IPS-18c (cell line): ENCODE measurements around the gene CCDC188.

Experiments
- H3K4me3 ChIP-seq: 2 replicates; pipeline ENCODE4 v1.7.0; 2013; ENCODE audit warnings: low read depth, mild to moderate bottlenecking, low read length, moderate library complexity; ENCODE audit not compliant: insufficient read depth
- H3K9me3 ChIP-seq: one replicate; pipeline ENCODE4 v1.6.1; 2013; ENCODE audit warnings: mild to moderate bottlenecking, low read length, moderate library complexity; ENCODE audit not compliant: control insufficient read depth, insufficient read depth

CCDC188 gene

DNA sequence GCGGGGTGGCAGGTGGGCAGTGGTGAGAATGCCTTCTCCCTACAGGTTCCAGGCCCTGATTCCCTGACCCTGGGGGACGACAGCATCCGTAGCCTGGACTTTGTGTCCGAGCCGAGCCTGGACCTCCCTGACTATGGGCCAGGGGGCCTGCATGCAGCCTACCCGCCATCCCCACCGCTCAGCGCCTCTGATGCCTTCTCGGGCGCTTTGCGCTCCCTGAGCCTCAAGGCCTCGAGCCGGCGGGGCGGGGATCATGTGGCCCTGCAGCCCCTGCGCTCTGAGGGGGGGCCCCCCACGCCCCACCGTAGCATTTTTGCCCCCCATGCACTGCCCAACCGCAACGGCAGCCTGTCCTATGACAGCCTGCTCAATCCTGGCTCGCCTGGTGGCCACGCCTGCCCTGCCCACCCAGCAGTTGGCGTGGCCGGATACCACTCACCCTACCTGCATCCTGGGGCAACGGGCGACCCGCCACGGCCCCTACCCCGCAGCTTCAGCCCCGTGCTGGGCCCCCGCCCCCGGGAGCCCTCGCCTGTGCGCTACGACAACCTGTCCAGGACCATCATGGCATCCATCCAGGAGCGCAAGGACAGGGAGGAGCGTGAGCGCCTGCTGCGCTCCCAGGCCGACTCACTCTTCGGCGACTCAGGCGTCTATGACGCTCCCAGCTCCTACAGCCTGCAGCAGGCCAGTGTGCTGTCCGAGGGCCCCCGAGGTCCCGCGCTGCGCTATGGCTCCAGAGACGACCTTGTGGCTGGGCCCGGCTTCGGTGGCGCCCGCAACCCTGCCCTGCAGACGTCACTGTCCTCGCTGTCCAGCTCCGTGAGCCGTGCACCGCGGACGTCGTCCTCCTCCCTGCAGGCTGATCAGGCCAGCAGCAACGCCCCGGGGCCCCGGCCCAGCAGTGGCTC, 7.9 kb downstream of the CCDC188 start:
- no peak overlapping the region for H3K4me3 ChIP-seq

GRCh38 chr22:20141186-20142077, 9.4 kb downstream of the CCDC188 start:
- Histone ChIP-seq H3K4me3 (no peak overlapping the region), H3K9me3 (no peaks in the 10 kb centered on the region)

More for the DNA sequence above, 7.9 kb downstream of the CCDC188 start:
- H3K9me3 ChIP-seq = no peaks in the 10 kb centered on the region

DNA sequence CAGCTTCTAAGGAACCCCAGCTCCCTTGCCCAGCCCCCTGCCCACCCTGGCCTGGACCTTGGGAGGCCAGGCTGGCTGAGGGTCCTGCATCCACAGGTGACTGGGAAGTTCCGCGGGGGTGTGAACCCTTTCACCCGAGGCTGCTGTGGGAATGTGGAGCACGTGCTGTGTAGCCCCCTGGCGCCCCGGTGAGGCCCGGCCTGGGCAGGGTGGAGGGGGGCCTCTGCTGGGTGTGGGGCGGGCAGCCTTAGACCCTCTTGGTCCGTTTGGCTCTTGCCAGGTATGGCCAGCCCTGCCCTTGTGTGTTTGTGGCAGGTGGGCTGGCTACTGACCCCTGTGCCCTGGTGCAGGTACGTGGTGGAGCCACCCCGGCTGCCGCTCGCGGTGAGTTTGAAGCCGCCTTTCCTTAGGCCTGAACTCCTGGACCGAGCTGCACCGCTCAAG, 10.3 kb downstream of the CCDC188 start:
- no peaks in the 10 kb centered on the region for H3K9me3 ChIP-seq
- H3K4me3 ChIP-seq = no peak overlapping the region

GRCh38 chr22:20140107-20140445, 10.8 kb downstream of the CCDC188 start:
- Histone ChIP-seq H3K4me3 (no peak overlapping the region), H3K9me3 (no peaks in the 10 kb centered on the region)

DNA sequence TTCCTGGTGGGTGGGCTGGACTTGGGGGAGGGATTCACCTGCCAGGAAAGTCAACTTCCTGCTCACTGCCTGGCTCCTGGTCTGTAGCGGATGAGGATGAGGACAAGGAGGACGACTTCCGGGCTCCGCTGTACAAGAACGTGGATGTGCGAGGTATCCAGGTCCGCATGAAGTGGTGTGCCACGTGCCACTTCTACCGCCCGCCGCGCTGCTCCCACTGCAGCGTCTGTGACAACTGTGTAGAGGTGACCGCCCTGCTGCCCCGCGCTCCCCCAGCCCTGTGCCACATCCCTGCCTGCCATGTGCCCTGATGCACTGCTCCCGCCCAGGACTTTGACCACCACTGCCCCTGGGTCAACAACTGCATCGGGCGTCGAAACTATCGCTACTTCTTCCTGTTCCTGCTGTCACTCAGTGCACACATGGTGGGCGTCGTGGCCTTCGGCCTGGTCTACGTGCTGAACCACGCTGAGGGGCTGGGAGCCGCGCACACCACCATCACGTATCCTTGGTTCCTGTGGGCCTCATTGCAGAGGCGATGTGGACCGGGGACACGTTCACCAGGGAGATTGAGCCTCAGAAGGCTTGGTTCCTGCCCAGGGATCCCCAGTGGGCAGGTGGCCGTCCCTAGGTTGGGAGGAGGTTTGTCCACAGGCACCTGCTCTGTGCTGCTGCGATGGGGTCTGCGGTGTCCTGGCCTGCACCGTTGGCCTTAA, 11.3 kb downstream of the CCDC188 start:
- Histone ChIP-seq H3K9me3 (no peaks in the 10 kb centered on the region), H3K4me3 (no peak overlapping the region)

- Histone ChIP-seq H3K9me3 (no peaks in the 10 kb centered on the region), H3K4me3 (no peak overlapping the region)
Measured at GRCh38 chr22:20138868-20139267, 12.0 kb downstream of the CCDC188 start.

DNA sequence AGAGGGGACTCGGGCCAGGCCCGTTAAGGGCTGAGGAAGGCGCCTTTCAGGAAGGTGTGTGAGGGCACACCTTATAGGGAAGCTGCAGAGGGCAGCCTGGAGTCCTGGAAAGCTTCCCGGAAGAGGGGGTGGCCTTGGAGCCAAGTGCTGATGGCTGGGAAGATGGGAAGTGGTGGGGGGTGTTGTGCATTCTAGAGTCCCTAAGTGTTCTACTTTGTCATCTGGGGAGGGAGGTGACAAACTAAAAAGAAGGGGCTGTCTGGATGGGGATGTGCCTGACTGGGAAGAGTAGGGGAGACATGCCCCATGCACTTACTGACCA, 12.5 kb downstream of the CCDC188 start:
- Histone ChIP-seq H3K4me3 (no peak overlapping the region), H3K9me3 (no peaks in the 10 kb centered on the region)

- H3K9me3 ChIP-seq = no peaks in the 10 kb centered on the region
Measured at GRCh38 chr22:20137671-20138416, 13.0 kb downstream of the CCDC188 start.

DNA sequence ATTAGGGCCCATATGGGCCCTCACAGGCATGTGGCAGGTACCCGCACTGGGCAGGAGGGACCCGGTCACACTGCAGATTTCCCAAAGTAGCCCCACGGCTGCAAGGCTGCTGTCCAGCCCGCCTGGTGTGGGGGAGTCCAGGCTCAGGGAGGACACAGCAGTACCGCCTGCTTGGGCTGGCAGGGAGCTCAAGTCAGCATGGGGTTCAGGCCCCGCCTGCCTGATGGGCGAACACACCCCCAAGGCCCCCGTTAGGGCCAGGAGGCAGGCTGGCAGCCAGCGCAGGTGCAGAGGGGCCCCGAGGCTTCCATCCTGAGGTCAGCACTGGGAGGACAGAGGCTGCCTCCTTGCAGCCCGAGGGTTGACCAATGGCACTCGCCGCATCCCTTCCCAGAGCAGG, 13.7 kb downstream of the CCDC188 start:
- H3K4me3 ChIP-seq = no peak overlapping the region
- no peaks in the 10 kb centered on the region for H3K9me3 ChIP-seq

More at GRCh38 chr22:20137671-20138416, 13.0 kb downstream of the CCDC188 start:
- no peak overlapping the region for H3K4me3 ChIP-seq

DNA sequence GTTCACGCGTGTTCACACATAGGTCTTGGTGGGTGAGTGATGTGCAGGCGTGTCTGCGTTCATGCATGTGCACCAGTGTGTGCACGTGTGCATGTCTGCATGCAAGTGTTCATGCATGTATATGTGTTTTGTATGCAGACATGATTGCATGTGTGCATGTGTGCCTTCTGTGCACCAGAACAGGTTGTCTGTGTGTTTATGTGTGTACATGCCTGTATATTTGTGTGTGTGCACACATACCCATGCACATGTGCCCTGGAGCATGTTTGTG, 14.3 kb downstream of the CCDC188 start:
- no peaks in the 10 kb centered on the region for H3K9me3 ChIP-seq
- H3K4me3 ChIP-seq = no peak overlapping the region; the same call in 1 of the 2 replicates

DNA sequence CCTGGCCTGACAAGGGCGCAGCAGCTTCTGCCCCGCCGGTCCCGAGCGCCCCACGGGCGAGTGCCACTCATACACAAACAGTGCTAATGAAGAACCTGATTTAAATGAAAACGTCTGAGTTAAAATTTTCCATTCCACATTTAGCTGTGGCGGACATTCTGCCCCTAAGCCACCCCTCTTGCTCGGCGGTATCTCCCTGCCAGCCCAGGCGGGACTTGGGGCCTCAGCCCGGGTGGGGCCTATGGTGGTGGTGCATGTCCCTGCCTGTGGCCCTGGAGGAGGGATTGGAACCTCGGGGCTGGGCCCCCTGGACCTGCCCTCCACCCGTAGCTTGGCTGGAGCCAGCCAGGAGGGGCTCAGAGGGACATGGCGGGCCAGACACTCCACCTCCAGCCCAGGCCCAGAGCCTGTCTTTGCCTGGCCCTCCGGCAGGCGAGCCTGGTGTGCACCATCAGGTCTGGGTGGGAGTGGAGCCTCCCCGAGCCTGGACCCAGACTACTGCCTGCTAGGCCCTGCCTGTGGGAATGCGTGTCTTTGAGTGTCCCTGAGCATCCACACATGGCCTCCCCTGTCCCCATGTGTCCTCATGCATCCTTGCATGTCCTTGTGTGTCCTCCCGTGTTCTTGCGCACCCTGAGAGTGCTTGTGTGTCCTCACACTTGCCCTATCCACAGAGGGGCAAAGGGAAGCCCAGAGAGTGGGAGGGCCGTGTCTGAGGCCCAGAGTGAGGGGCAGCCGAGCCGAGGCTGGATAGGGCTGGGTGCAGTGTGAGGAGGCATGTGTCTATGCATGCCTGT, 14.9 kb downstream of the CCDC188 start:
- Histone ChIP-seq H3K9me3 (no peaks in the 10 kb centered on the region), H3K4me3 (no peak overlapping the region)

DNA sequence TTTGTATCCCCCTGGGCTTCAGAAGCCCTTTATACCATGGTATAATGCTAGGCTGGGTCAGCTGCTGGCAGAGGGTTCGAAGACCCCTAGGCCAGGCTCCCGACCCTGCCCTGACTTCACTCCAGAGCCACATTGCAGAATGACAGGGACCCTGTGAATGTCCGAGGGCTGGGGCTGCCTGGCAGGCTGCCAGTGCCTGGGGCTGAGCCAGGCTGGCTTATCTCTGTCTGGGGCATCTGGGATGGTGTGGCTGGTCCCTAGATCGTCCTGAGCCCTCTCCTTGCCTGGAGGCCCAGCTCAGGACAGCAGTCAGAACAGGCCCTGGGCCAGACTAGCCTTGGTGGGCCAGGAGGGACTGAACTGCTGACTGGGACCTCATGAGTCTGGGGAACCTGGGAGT, 15.6 kb downstream of the CCDC188 start:
- H3K4me3 ChIP-seq = no peak overlapping the region
- H3K9me3 ChIP-seq = no peaks in the 10 kb centered on the region

DNA sequence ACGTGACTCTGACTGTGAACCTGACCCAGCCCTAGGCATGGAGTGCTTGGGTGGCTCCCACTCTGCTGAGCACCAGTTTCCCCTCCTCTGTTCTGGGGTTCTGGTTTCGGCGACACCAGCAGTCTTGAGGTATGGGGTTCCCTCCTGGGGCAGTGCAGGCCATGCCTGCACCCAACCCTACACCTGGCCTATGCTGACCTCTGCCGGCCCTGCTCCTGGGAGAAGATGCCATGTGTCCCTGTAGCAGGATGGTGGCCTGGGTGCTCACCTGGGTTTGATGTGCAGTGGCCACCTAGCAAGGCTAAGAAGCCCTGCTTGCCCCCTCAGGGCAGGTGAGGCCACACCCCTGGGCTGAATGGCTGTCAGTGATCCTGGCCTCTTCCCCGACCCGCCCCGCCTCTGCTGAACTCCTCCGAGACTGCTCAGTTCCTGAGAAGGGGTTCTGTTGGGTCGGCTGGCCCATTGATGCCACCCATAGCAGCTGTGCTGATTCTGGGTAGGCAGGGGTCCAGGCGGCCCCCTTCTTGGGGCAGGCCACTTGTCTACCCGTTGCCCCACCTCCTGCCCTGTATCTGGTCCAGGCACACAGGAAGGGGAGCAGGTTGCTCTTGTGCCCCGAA, 16.8 kb downstream of the CCDC188 start:
- Histone ChIP-seq H3K9me3 (no peaks in the 10 kb centered on the region), H3K4me3 (no peak overlapping the region; the same call in 1 of the 2 replicates)

DNA sequence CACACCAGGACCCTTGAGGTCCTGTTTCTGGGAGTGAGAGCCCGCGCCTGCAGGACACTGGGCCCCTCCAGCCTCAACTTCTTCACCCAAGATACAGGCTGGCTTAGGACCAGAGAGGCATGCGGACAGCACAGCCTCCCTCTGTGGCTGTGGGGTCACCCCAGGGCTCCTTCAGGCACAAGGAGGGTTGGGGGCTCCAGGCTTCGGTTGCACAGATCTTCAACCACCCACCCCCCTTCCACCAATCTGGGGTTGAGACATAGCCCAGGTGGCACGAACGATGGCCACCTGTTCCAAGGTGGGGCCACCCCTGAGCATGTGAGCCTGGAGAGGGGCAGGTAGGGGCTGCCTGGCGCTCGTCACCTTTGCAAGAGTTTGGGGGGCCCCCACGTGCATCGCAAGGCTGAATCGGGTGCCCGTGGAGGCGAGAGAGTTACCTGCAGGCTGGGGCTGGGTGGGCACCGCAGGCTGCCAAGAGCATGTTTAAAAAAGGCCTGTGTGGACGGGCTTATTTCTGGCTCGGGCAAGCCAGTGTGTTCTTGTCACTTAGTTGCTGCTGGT, 18.1 kb downstream of the CCDC188 start:
- H3K4me3 ChIP-seq = peak overlapping the region; percentile 57

DNA sequence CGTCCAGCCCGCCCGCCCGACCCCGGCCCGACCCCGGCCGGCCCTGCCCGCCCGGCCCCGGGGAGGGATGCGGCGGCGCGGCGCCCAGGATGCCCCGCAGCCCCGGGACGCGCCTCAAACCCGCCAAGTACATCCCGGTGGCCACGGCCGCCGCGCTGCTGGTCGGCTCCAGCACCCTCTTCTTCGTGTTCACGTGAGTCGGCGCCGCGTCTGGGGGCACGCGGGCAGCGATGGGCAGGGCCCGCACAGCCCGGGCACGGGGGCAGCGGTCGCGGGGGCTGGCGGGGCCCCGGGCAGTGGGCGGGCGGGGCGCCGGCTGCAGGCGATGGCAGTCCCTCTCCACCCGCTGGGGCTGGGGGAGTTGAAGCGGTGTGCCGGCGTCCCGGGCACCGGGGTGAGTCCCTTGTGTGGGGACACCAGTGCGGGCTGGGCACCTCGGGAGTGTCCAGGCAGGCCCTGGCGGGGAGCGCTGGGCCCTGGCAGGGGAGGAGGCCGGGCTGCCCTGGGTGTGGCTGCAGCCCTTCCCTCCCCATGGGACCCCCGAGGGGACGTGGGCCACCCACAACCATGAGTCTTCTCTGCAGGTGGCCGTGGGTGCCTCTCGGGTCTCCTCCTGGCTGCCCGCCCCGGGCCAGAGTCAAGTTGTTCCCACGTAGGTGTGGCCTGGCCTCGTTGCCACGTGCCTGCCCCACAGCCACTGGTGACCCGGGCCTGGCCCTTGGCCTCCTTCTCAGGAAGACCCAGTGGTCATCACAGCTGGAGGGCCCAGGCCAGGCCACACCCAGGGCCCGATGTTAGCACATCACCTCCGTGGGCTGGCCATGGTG, 18.8 kb downstream of the CCDC188 start:
- Histone ChIP-seq H3K4me3 (peak overlapping the region; percentile 57), H3K9me3 (no peaks in the 10 kb centered on the region)

More for the DNA sequence above, 18.1 kb downstream of the CCDC188 start:
- no peaks in the 10 kb centered on the region for H3K9me3 ChIP-seq
